Measurements from ENCODE around the gene JAG2.

- TF ChIP-seq CTCF (IDR thresholded peaks at IDR 0.05; ENCODE audit: low read length), result no peak
- no peak for TF ChIP-seq EZH2 (IDR thresholded peaks at IDR 0.05; ENCODE audit: borderline replicate concordance, low read length)
These were observed 61.2 kb downstream of the JAG2 start for GRCh38 chr14:105107351-105107750.
